ENCODE results near the gene RAD23B.

RAD23B gene

DNA sequence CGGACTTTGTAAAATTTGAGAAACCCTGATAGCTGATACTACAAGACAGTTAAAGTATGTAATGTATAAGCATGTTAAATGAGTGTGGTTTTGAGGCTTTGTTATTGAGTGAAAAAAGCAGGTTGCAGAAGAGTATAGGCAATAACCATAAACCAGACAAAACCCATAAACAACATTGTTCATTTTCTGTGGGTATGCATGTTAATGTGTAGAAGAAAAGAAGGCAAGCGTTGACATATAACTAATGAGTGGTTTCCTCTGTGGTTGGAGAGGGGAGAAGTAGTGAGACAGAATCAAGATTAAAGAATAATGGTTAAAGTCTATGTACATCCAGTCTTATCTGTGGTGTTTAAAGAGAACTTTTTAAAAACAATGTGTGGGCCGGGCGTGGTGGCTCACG lies 26.2 kb downstream of the RAD23B start:
- Histone ChIP-seq H3K4me3 (replicated peaks; ENCODE audit: low read depth, low read length) (no peak overlapping the region), H3K36me3 (ENCODE audit: control insufficient read depth, insufficient read depth, low read length) (peaks cover 17% of the 10 kb centered on the region), H3K27me3 (replicated peaks; ENCODE audit: control insufficient read depth, insufficient read depth, low read length) (no peaks in the 10 kb centered on the region)
- TF ChIP-seq, protein P1, sequence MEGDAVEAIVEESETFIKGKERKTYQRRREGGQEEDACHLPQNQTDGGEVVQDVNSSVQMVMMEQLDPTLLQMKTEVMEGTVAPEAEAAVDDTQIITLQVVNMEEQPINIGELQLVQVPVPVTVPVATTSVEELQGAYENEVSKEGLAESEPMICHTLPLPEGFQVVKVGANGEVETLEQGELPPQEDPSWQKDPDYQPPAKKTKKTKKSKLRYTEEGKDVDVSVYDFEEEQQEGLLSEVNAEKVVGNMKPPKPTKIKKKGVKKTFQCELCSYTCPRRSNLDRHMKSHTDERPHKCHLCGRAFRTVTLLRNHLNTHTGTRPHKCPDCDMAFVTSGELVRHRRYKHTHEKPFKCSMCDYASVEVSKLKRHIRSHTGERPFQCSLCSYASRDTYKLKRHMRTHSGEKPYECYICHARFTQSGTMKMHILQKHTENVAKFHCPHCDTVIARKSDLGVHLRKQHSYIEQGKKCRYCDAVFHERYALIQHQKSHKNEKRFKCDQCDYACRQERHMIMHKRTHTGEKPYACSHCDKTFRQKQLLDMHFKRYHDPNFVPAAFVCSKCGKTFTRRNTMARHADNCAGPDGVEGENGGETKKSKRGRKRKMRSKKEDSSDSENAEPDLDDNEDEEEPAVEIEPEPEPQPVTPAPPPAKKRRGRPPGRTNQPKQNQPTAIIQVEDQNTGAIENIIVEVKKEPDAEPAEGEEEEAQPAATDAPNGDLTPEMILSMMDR (IDR thresholded peaks at IDR 0.05; ENCODE audit: insufficient read depth, low read length, poor library complexity, severe bottlenecking), result no peak
- no peak for DNase-seq (ENCODE audit: extremely low read depth, insufficient read length)

DNA sequence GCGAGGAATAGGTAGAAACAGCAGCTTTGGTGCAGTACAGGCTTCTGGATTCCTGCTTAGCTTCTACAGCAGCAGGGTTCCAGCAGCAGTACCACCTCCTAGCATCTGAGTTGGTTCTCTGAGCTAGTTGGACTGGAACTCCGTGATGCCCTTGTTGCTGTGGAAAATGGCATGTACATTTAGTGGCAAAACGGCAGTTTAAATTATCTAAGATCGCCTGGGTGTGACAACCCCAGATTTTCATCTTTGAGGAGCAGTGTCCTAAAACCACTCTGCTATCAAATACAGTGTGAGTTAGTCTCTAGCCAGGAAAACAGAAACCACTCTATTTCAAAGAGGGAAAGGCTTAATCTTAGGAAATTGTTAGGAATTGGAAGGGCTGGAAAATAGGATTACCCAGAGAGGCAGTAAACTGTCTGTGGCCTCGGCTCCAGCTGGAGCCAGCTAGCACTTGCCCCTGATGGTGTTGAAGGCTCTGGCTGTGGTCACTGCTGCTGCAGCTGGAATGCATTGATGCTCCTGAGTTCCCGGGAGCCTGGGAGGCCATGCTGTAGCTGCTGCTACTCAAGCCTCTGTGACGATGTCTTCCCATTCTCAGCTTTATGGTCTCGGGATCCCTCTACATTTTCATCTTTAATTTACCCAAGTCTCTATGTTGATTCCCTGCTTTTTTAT lies 29.4 kb downstream of the RAD23B start:
- peaks cover 11% of the 10 kb centered on the region for H3K36me3 ChIP-seq (ENCODE audit: control insufficient read depth, insufficient read depth, low read length)
- no peak for DNase-seq (ENCODE audit: extremely low read depth, insufficient read length)

DNA sequence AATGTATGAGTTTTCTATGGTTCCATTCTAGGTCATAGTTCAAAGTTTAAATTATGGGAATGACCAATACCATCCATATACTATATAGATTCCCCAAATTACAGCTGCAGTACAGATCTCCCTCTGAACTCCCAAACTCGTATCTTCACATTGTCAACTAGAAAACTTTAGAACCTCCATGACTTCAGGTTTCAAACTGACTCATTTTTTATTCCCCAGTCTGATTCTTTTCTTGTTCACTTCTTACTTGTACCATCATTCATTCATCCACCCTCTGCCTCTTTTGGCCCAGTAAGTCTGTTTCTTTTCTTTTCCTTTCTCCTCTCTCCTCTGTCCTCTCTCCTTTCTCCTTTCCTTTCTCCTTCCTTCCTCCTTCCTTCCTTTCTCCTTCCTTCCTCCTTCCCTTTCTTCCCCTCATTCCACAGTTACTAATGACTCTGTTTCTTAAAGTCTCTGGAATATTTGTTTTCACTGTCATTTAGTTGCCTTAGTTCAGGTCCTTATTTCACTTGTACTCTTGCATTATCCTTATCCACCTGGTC lies 30.5 kb downstream of the RAD23B start:
- peaks cover 11% of the 10 kb centered on the region for H3K36me3 ChIP-seq (ENCODE audit: control insufficient read depth, insufficient read depth, low read length)
- TF ChIP-seq, protein P1 (IDR thresholded peaks at IDR 0.05; ENCODE audit: insufficient read depth, low read length, poor library complexity, severe bottlenecking), result no peak

More for the DNA sequence above, 29.4 kb downstream of the RAD23B start:
- TF ChIP-seq, protein P1 (IDR thresholded peaks at IDR 0.05; ENCODE audit: insufficient read depth, low read length, poor library complexity, severe bottlenecking), result no peak
- Histone ChIP-seq H3K27me3 (replicated peaks; ENCODE audit: control insufficient read depth, insufficient read depth, low read length) (no peaks in the 10 kb centered on the region), H3K4me3 (replicated peaks; ENCODE audit: low read depth, low read length) (no peak overlapping the region)

DNA sequence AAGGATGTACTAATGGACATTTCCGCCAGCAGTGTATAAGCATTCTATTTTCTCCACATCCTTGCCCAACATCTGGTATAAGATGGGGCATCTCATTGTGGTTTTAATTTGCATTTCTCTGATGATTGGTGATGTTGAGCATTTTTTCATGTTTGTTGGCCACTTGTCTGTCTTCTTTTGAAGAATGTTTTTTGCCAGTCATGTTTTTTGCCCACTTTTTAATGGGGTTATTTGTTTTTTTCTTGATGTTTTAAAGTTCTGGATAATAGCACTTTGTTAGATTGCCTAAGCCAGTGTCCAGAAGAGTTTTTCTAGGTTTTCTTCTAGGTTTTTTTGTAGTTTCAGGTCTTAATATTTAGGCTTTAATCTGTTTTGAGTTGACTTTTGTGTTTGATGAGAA lies 31.7 kb downstream of the RAD23B start:
- TF ChIP-seq, protein P1 (IDR thresholded peaks at IDR 0.05; ENCODE audit: insufficient read depth, low read length, poor library complexity, severe bottlenecking), result no peak
- Histone ChIP-seq H3K4me3 (replicated peaks; ENCODE audit: low read depth, low read length) (no peak overlapping the region), H3K27me3 (replicated peaks; ENCODE audit: control insufficient read depth, insufficient read depth, low read length) (no peaks in the 10 kb centered on the region), H3K36me3 (ENCODE audit: control insufficient read depth, insufficient read depth, low read length) (peaks cover 11% of the 10 kb centered on the region)
- DNase-seq (ENCODE audit: extremely low read depth, insufficient read length), result no peak

More for the DNA sequence above, 30.5 kb downstream of the RAD23B start:
- DNase-seq (ENCODE audit: extremely low read depth, insufficient read length), result no peak
- Histone ChIP-seq H3K4me3 (replicated peaks; ENCODE audit: low read depth, low read length) (no peak overlapping the region), H3K27me3 (replicated peaks; ENCODE audit: control insufficient read depth, insufficient read depth, low read length) (no peaks in the 10 kb centered on the region)

DNA sequence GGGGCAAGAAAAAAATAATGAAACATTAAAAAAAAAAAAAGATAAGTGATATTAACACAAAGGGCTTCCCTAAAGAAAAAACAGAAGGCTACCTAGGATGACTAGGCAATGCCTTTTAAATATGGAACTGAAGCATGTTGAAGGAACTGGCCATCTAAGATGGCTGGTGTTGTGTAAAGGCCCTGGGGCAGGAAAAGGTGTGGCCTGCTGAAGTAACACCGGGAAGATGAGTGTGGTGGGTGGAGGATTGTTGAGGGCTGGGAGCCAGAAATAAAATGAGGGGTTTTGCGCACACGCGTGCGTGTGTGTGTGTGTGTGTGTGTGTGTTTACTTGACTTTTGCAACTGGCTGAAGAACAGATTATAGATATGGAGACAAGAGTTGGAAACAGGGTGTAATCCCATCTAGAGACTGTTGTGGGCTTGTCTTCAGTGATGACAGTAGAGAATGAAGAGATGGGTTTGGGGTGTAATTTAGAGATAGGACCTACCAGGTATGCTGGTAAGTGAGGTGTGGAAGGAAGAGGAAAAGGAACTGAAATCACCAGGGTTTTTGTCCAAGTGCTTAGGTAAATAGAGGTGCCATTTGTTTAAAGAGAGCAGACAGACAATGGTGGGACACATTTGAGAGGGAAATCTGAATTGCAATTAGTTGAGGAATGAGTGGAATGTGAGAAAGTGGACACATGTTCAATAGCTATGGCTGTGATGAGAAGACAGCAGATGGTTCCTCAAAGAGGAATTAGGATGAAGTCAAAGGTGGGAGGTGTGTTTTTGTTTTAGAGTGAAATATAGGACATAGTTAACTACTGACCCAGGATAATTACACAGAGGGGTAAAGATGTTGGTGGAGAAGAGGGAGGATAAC lies 33.9 kb downstream of the RAD23B start:
- H3K36me3 ChIP-seq (ENCODE audit: control insufficient read depth, insufficient read depth, low read length), result peaks cover 11% of the 10 kb centered on the region
- no peak overlapping the region for H3K4me3 ChIP-seq (replicated peaks; ENCODE audit: low read depth, low read length)
- TF ChIP-seq, protein P1 (IDR thresholded peaks at IDR 0.05; ENCODE audit: insufficient read depth, low read length, poor library complexity, severe bottlenecking), result no peak
- H3K27me3 ChIP-seq (replicated peaks; ENCODE audit: control insufficient read depth, insufficient read depth, low read length), result no peaks in the 10 kb centered on the region
- DNase-seq (ENCODE audit: extremely low read depth, insufficient read length), result no peak

Measured in GM06990 (cell line).